ENCODE data around the gene HEXB.

Gene HEXB

GRCh38 chr5:74638544-74638969 is 46.5 kb upstream of the HEXB start:
- peaks cover 29% of the 10 kb centered on the region for H3K4me1 ChIP-seq (ENCODE audit: insufficient read depth, low read length)
- H3K27ac ChIP-seq (ENCODE audit: low read length) = no peak overlapping the region
- no peaks in the 10 kb centered on the region for H3K79me2 ChIP-seq (ENCODE audit: insufficient read depth, low read length)

GRCh38 chr5:74638970-74639806 is 45.8 kb upstream of the HEXB start:
- H3K9me3 ChIP-seq (ENCODE audit: insufficient read depth, low read length, severe bottlenecking) = no peaks in the 10 kb centered on the region
- H3K79me2 ChIP-seq (ENCODE audit: insufficient read depth, low read length) = no peaks in the 10 kb centered on the region
- H4K20me1 ChIP-seq (ENCODE audit: insufficient read depth, low read length) = peaks cover 11% of the 10 kb centered on the region; the same call in 1 of the 2 replicates
- no peak overlapping the region for H3K27ac ChIP-seq (ENCODE audit: low read length)
- no peak for ATAC-seq (ENCODE audit: insufficient read depth, low read depth)
- TF ChIP-seq EZH2 (IDR thresholded peaks at IDR 0.05; ENCODE audit: borderline replicate concordance, low read depth, low read length, severe bottlenecking) (no peak), CTCF (IDR thresholded peaks at IDR 0.05; ENCODE audit: borderline replicate concordance, extremely low read depth, low read length, poor library complexity, severe bottlenecking) (no peak)
- no peak for DNase-seq
- peak overlapping the region; percentile 100 for H3K4me2 ChIP-seq (ENCODE audit: insufficient read depth, low read length)
- no peaks in the 10 kb centered on the region for H3K36me3 ChIP-seq (ENCODE audit: insufficient read depth, low read length)
- peak overlapping the region; percentile 95 for H2AFZ ChIP-seq (ENCODE audit: low read depth, low read length)
- peaks cover 61% of the 10 kb centered on the region for H3K27me3 ChIP-seq (ENCODE audit: insufficient read depth, low read length, poor library complexity)
- peak overlapping the region; percentile 63; the same call in 1 of the 2 replicates for H3K9ac ChIP-seq (ENCODE audit: low read depth, low read length)
- peaks cover 29% of the 10 kb centered on the region for H3K4me1 ChIP-seq (ENCODE audit: insufficient read depth, low read length)
- H3K4me3 ChIP-seq (ENCODE audit: low read depth in 1 of 2, low read length in 2 of 2) = peak overlapping the region in 1 of 2 experiments; percentile 96; a peak in 2 of 4 replicates

More at GRCh38 chr5:74638544-74638969, 46.5 kb upstream of the HEXB start:
- Histone ChIP-seq H2AFZ (ENCODE audit: low read depth, low read length) (no peak overlapping the region), H3K9me3 (ENCODE audit: insufficient read depth, low read length, severe bottlenecking) (no peaks in the 10 kb centered on the region), H3K4me2 (ENCODE audit: insufficient read depth, low read length) (no peak overlapping the region), H4K20me1 (ENCODE audit: insufficient read depth, low read length) (peaks cover 11% of the 10 kb centered on the region; the same call in 1 of the 2 replicates), H3K27me3 (ENCODE audit: insufficient read depth, low read length, poor library complexity) (peaks cover 55% of the 10 kb centered on the region), H3K9ac (ENCODE audit: low read depth, low read length) (no peak overlapping the region), H3K36me3 (ENCODE audit: insufficient read depth, low read length) (no peaks in the 10 kb centered on the region), H3K4me3 (ENCODE audit: low read depth in 1 of 2, low read length in 2 of 2) (no peak overlapping the region)
- no peak for TF ChIP-seq EZH2 (IDR thresholded peaks at IDR 0.05; ENCODE audit: borderline replicate concordance, low read depth, low read length, severe bottlenecking)
- no peak for TF ChIP-seq CTCF (IDR thresholded peaks at IDR 0.05; ENCODE audit: borderline replicate concordance, extremely low read depth, low read length, poor library complexity, severe bottlenecking)
- DNase-seq = no peak
- ATAC-seq (ENCODE audit: insufficient read depth, low read depth) = no peak

GRCh38 chr5:74639807-74640449 is 45.1 kb upstream of the HEXB start:
- no peak for TF ChIP-seq EZH2 (IDR thresholded peaks at IDR 0.05; ENCODE audit: borderline replicate concordance, low read depth, low read length, severe bottlenecking)
- TF ChIP-seq CTCF (IDR thresholded peaks at IDR 0.05; ENCODE audit: borderline replicate concordance, extremely low read depth, low read length, poor library complexity, severe bottlenecking) = no peak
- peak; percentile 13; the same call in 2 of the 3 replicates for ATAC-seq (ENCODE audit: insufficient read depth, low read depth)
- no peaks in the 10 kb centered on the region for H3K79me2 ChIP-seq (ENCODE audit: insufficient read depth, low read length)
- peak overlapping the region; percentile 100 for H3K4me2 ChIP-seq (ENCODE audit: insufficient read depth, low read length)
- H3K27ac ChIP-seq (ENCODE audit: low read length) = no peak overlapping the region
- peak overlapping the region; percentile 95 for H2AFZ ChIP-seq (ENCODE audit: low read depth, low read length)
- H3K4me1 ChIP-seq (ENCODE audit: insufficient read depth, low read length) = peaks cover 29% of the 10 kb centered on the region
- peaks cover 61% of the 10 kb centered on the region for H3K27me3 ChIP-seq (ENCODE audit: insufficient read depth, low read length, poor library complexity)
- H4K20me1 ChIP-seq (ENCODE audit: insufficient read depth, low read length) = peaks cover 11% of the 10 kb centered on the region; the same call in 1 of the 2 replicates
- peak; percentile 16 for DNase-seq
- peak overlapping the region; percentile 63 for H3K9ac ChIP-seq (ENCODE audit: low read depth, low read length)
- no peaks in the 10 kb centered on the region for H3K36me3 ChIP-seq (ENCODE audit: insufficient read depth, low read length)
- no peaks in the 10 kb centered on the region for H3K9me3 ChIP-seq (ENCODE audit: insufficient read depth, low read length, severe bottlenecking)
- peak overlapping the region; percentile 3 to 96; a peak in 3 of 4 replicates for H3K4me3 ChIP-seq (ENCODE audit: low read depth in 1 of 2, low read length in 2 of 2)

Data from DND-41 (cell line).